Thyroid gland (tissue), 4 donors: ENCODE results near the gene SLC12A3. TPM values are rescaled to one million over a fixed set of nuclear protein-coding genes. Genes with fewer than 3 reads are reported as not detected.

Experiments
- DNase-seq, 2 donors: peaks; one replicate each; pipeline ENCODE4 v3.0.0-alpha.2; 2019
- H3K27ac ChIP-seq, 3 donors: fragments of 200-600 bp; sonication (generic); 1 replicate in 2 of 3; 2 replicates in 1 of 3; pipeline ENCODE4 v1.5.1; 2016 to 2019; ENCODE audit warnings: mild to moderate bottlenecking in 1 of 3, moderate library complexity in 1 of 3
- H3K27me3 ChIP-seq: fragments of 200-600 bp; sonication (generic); one replicate; pipeline ENCODE4 v1.5.1; 2019
- H3K36me3 ChIP-seq, 2 donors: fragments of 200-600 bp; sonication (generic); one replicate each; pipeline ENCODE4 v1.5.1; 2016 to 2019
- H3K4me1 ChIP-seq, 2 donors: fragments of 200-600 bp; sonication (generic); one replicate each; pipeline ENCODE4 v1.5.1; 2017 to 2019
- H3K4me3 ChIP-seq, 3 donors: fragments of 200-600 bp; sonication (generic); replicated peaks in 1 of 3; 1 replicate in 2 of 3; 2 replicates in 1 of 3; pipeline ENCODE4 v1.5.1; 2016; ENCODE audit warnings: mild to moderate bottlenecking in 1 of 3
- H3K9me3 ChIP-seq: fragments of 200-600 bp; sonication (generic); one replicate; pipeline ENCODE4 v1.5.1; 2017
- POLR2A ChIP-seq, 2 donors: fragments of 450-650 bp; IDR thresholded peaks; one replicate each; pipeline ENCODE4 v1.6.1; 2017; ENCODE audit warnings: antibody characterized with exemption in 2 of 2, mild to moderate bottlenecking in 2 of 2, moderate library complexity in 1 of 2
- WGBS, 2 donors: methylation state at CpG; one replicate each; pipeline ENCODE4 v1.1.5; 2017; 5-methylcytosine and 5-hydroxymethylcytosine counted together
- intact Hi-C: fragments of 100-400 bp; cut with DNase I; formaldehyde crosslinking; loops from one replicate; pipeline ENCODE4 v1.15.1; 2023
- total RNA-seq, 4 donors: library from RNA; depleted of rRNA; stranded (reverse); fragments of >200 nt; gene quantifications; one replicate each; pipeline ENCODE4 v1.2.3, GENCODE V29; 2016
- TF ChIP-seq, protein P1 (sequence below), 6 experiments: fragments of 200-600 bp in 3 of 6; fragments of 450-650 bp in 3 of 6; sonication (generic) in 3 of 6; IDR thresholded peaks; one replicate each; pipeline ENCODE4 v1.5.1; 2016 to 2019; ENCODE audit warnings: antibody characterized with exemption in 6 of 6, mild to moderate bottlenecking in 2 of 6, inconsistent platforms in 1 of 6, moderate library complexity in 1 of 6

Gene SLC12A3
- total RNA-seq, 4 donors from 2014 or later = not detected

DNA sequence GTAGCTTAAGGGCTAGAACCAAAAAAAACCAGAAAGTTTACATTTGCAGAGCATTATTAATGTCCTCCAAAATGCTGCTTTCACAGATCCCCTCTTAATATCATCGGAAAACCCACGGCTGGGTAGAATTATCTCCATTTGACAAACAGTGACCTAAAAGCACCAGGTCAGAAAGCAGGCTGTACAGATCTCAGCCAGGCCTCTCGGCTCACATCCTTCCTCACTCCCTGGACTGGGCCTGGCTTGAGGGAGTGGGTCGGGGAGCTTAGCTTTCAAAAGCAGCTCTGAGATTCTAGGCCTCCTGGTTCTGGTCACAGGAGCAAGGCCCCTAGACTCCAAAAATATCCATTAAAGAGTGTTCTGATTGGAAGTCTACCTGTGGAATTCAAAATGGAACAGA, 9.1 kb upstream of the SLC12A3 start:
- Histone ChIP-seq H3K9me3 (no peaks in the 10 kb centered on the region), H3K4me1 (peaks cover 5 to 15% of the 10 kb centered on the region in 2 donors), H3K27me3 (no peaks in the 10 kb centered on the region), H3K36me3 (no peaks in the 10 kb centered on the region), H3K27ac (no peak overlapping the region), H3K4me3 (no peak overlapping the region)
- no peak for TF ChIP-seq POLR2A (IDR thresholded peaks at IDR 0.05)
- 81 to 89% methylated on average over 4 of the region's 4 CpGs for WGBS, 2 donors
- no peak for DNase-seq
- intact Hi-C loops = no loop called here

DNA sequence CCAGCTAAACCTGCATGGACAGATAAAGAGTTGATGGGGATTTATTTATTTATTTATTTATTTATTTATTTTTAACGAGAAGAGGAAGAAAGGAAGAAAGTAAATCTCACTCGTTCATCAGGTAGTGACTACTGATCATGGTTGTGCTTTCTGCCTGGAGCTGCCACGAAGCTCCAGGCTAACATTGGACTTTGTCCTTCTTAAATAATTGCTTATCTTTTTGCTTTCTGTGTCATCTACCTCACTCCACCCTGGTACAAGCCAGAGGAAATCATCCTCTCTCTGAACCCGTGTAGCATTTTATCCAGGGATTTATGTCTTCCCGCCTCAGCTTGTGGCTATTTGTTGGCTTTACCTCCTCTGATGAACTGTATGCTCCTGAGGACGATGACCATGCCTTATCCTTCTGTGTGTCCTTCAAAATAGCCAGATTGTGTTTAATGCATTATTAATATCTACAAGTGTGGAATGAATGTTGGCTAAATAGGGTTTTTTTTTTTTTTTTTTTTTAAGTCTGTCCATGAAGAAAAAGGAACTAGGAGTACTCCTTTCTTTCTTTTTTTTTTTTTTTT, 8.0 kb upstream of the SLC12A3 start:
- Histone ChIP-seq H3K9me3 (no peaks in the 10 kb centered on the region), H3K27ac (no peak overlapping the region), H3K36me3 (no peaks in the 10 kb centered on the region), H3K27me3 (no peaks in the 10 kb centered on the region), H3K4me3 (no peak overlapping the region), H3K4me1 (peaks cover 0 to 5% of the 10 kb centered on the region in 2 donors)
- TF ChIP-seq POLR2A (IDR thresholded peaks at IDR 0.05) = no peak
- TF ChIP-seq, protein P1, sequence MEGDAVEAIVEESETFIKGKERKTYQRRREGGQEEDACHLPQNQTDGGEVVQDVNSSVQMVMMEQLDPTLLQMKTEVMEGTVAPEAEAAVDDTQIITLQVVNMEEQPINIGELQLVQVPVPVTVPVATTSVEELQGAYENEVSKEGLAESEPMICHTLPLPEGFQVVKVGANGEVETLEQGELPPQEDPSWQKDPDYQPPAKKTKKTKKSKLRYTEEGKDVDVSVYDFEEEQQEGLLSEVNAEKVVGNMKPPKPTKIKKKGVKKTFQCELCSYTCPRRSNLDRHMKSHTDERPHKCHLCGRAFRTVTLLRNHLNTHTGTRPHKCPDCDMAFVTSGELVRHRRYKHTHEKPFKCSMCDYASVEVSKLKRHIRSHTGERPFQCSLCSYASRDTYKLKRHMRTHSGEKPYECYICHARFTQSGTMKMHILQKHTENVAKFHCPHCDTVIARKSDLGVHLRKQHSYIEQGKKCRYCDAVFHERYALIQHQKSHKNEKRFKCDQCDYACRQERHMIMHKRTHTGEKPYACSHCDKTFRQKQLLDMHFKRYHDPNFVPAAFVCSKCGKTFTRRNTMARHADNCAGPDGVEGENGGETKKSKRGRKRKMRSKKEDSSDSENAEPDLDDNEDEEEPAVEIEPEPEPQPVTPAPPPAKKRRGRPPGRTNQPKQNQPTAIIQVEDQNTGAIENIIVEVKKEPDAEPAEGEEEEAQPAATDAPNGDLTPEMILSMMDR (IDR thresholded peaks at IDR 0.05) = no peak
- WGBS, 2 donors = 68 to 72% methylated on average over 6 of the region's 6 CpGs
- no peak for DNase-seq
- intact Hi-C loops = no loop called here

GRCh38 chr16:56858374-56858773, 6.6 kb upstream of the SLC12A3 start:
- intact Hi-C loops = no loop called here
- H3K27me3 ChIP-seq = no peaks in the 10 kb centered on the region
- H3K36me3 ChIP-seq = no peaks in the 10 kb centered on the region
- WGBS, 2 donors = 82 to 85% methylated on average over 14 of the region's 14 CpGs
- H3K4me1 ChIP-seq = no peaks in the 10 kb centered on the region
- no peak for TF ChIP-seq POLR2A (IDR thresholded peaks at IDR 0.05)
- TF ChIP-seq, protein P1 (IDR thresholded peaks at IDR 0.05) = no peak
- H3K4me3 ChIP-seq = no peak overlapping the region
- no peak for DNase-seq
- H3K9me3 ChIP-seq = no peaks in the 10 kb centered on the region
- no peak overlapping the region for H3K27ac ChIP-seq

DNA sequence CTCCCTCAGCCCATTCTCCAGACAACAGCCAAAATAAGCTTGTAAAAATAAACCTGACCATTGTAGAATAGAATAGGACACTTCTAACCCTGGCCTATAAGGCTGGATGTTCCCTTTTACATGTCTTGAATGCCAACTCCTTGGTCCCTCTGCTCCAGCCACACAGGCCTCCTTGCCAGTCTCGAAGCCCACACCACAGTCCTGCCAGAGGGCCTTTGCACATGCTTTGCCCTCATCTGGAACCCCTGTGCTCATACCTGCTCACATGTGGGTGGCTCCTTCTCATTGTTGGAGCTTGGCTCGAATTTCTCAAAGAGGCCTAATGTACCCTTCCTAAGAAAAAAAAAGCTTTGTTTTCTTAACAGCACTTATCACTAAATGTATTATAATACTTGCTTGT, 5.4 kb upstream of the SLC12A3 start:
- DNase-seq = no peak
- H3K4me3 ChIP-seq = no peak overlapping the region
- no peak overlapping the region for H3K27ac ChIP-seq
- 89 to 92% methylated on average over 2 of the region's 2 CpGs for WGBS, 2 donors
- no peaks in the 10 kb centered on the region for H3K36me3 ChIP-seq
- H3K4me1 ChIP-seq = no peaks in the 10 kb centered on the region
- no peaks in the 10 kb centered on the region for H3K9me3 ChIP-seq
- intact Hi-C loops = loop anchor here (10.0 kb wide), 1 partner anchor 185 kb away; no protein-coding TSS in a partner anchor
- no peaks in the 10 kb centered on the region for H3K27me3 ChIP-seq
- TF ChIP-seq, protein P1 (IDR thresholded peaks at IDR 0.05) = no peak
- TF ChIP-seq POLR2A (IDR thresholded peaks at IDR 0.05) = no peak

GRCh38 chr16:56860226-56861020, 4.6 kb upstream of the SLC12A3 start:
- Histone ChIP-seq H3K4me3 (no peak overlapping the region), H3K36me3 (no peaks in the 10 kb centered on the region), H3K4me1 (no peaks in the 10 kb centered on the region), H3K27me3 (no peaks in the 10 kb centered on the region), H3K9me3 (no peaks in the 10 kb centered on the region), H3K27ac (no peak overlapping the region)
- intact Hi-C loops = loop anchor here (10.0 kb wide), 1 partner anchor 184 kb away; no protein-coding TSS in a partner anchor
- WGBS, 2 donors = 76 to 83% methylated on average over 8 to 9 of the region's 9 CpGs
- no peak for DNase-seq
- TF ChIP-seq, protein P1 (IDR thresholded peaks at IDR 0.05) = no peak
- no peak for TF ChIP-seq POLR2A (IDR thresholded peaks at IDR 0.05)
